ENCODE results near the gene HIVEP1.
A peak's percentile ranks its signal among the peaks of the same experiment; 100 is the strongest.

- TF ChIP-seq CTCF (IDR thresholded peaks at IDR 0.05) (peak in 3 of 4 experiments; percentile 27 to 55 (median 39)), POLR2A (IDR thresholded peaks at IDR 0.05) (no peak)
Measured at GRCh38 chr6:12150812-12151432, 138.8 kb downstream of the HIVEP1 start.

Data from prostate gland (tissue), 2 donors.